Stimulated activated CD8-positive, alpha-beta memory T cell treated with anti-CD3 and anti-CD28 coated beads, Interleukin-4, amount 100 ng/mL, for 1 hour (primary cell): ENCODE measurements around the gene IFRD2.
A peak's percentile ranks its signal among the peaks of the same experiment; 100 is the strongest.
"Not testable (repeated sequence)": the region's sequence is repeated elsewhere in the genome, so short reads cannot be mapped to it uniquely, and the experiment has no call there.

ENCODE experiments used
- DNase-seq, 2 donors: peaks; one replicate each; pipeline ENCODE4 v3.0.0-alpha.2; 2020; ENCODE audit warnings: low read depth in 2 of 2, low spot score in 1 of 2

Gene IFRD2

GRCh38 chr3:50255251-50255615 lies 37.0 kb downstream of the IFRD2 start:
- DNase-seq = no peak

DNA sequence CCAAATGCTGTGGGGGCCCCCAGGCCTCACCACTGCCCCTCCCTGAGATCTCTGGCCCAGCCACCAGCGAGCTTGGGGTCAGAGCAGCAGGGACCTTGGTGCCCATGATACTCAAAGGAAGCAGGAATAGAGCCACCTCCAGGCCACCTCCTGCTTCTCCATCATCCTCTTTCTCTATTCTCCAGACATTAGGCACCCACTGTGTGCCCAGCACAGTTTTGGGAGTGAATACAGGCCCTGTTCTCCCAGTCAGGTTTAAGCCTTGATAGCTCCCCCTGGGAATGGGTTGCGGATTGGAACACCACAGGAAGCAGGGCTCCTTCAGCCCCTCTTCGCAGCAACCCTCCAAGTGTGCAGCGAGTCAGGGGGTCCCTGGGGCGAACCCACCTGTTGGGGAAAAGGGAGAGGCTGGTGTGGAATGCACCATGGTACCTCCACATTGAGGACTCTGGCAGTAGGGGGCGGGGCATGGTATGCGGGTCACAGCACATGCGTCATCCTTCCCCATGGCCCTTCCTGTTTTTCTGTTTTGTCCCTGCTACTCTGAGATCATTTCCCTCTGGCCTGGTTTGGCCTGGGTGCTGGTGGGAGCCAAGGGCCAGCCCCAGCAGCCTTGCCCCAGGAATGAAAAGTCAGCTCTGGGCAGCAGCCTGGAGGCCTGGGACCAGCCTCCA lies 37.5 kb downstream of the IFRD2 start:
- no peak for DNase-seq

DNA sequence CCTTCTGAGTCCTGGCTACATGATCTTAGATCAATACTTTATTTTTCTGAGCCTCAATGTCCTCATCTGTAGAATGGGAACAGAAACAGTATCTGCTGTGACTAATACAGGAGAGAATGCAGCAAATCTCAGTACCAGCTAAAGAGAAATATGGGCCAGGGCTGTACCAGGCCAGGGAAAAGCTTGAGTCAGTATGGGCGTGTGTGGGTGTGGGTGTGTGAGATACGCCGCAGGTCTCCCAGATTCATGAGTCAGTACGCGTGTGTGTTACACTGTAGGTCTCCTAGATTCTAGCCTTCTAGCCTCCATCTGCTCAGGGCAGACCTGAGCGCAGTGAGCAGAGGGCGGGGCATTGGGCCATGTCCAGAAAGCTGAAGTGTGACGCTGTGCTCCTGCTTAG lies 41.0 kb downstream of the IFRD2 start:
- no peak for DNase-seq

DNA sequence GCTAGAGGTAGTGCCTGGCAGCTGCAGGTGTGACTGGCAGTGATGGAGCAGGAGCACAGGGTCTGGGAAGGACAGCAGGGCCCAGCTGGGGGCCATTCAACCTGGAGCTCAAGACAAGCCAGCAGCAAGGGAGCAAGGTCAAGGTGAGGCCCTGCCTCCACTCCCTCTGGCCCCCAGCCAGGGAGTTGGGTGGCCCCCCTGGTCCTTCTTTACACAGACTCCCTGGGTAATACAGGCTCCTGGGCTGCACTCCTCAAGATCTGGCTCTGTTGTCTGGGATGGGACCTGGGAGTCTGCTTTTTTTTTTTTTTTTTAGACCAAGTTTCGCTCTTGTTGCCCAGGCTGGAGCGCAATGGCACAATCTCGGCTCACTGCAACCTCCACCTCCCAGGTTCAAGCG lies 41.7 kb downstream of the IFRD2 start:
- DNase-seq = no peak

GRCh38 chr3:50249457-50249856 lies 42.8 kb downstream of the IFRD2 start:
- no peak for DNase-seq

- no peak for DNase-seq
Measured at GRCh38 chr3:50248387-50248786, 43.8 kb downstream of the IFRD2 start.

DNA sequence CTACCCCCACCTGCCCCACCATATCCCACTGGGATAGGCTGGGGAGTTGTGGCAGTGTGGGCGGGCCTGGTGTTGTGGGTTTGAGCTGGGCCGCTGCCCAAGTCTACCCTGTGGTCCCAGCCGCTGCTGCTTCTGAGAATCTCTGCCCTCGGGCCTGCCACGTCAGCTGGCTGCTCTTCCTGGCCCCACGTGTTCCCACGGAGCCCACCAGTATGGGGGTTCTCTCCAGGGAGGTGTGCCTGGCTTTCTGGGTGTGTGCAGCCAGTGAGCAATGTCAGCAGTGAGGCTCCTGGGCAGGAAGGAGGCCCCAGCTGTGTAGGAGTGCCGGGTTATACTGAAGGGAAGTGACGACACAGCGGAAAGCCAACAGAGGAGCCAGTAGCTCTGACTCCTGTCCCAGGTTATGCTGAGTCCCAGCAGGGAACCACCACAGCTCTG lies 45.7 kb downstream of the IFRD2 start:
- peak; percentile 56 to 63 for DNase-seq

GRCh38 chr3:50245831-50246516 lies 46.3 kb downstream of the IFRD2 start:
- DNase-seq = peak; percentile 90 to 98

DNA sequence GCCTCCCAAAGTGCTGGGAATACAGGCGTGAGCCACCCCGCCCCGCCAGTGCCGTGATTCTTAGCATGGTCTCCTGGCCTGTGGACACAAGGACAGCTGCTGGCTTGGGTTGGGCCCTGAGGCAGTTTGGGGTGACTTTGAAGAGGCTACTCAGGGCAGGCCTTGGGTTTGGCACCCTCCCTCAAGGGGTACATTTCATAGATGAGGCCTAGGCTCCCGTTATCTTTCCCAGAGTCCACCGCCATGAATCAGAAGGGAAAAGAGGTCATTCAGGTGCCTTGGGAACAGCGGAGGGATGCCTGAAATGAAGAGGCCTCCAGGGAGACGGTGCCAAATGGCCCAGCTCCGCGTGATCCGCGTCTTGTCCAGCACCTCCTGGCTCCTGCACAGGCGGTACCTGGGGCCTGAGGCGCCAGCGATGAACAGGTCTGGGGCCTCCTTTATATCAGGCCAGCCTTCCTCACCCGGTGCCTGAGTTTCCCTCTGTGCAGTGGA lies 46.9 kb downstream of the IFRD2 start:
- DNase-seq = no peak

DNA sequence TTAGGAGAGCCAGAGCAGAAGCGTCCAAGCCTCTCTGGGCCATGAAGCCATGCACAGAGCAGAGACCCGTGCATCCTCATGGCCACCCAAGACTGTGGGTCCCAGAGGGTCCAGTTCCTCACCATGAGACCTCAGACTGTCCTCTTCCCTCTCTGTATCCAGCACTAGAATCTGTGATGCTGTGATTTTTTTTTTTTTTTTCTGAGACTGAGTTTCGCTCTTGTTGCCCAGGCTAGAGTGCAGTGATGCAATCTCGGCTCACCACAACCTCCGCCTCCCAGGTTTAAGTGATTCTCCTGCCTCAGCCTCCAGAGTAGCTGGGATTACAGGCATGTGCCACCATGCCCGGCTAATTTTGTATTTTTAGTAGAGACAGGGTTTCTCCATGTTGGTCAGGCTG lies 47.4 kb downstream of the IFRD2 start:
- not testable (repeated sequence) for DNase-seq

- no peak for DNase-seq
Measured at GRCh38 chr3:50243543-50243895, 48.7 kb downstream of the IFRD2 start.

- no peak for DNase-seq
Measured at GRCh38 chr3:50242851-50243542, 49.2 kb downstream of the IFRD2 start.

GRCh38 chr3:50242381-50242770 lies 49.9 kb downstream of the IFRD2 start:
- no peak for DNase-seq

- no peak for DNase-seq
Measured at GRCh38 chr3:50241713-50242380, 50.4 kb downstream of the IFRD2 start.

DNA sequence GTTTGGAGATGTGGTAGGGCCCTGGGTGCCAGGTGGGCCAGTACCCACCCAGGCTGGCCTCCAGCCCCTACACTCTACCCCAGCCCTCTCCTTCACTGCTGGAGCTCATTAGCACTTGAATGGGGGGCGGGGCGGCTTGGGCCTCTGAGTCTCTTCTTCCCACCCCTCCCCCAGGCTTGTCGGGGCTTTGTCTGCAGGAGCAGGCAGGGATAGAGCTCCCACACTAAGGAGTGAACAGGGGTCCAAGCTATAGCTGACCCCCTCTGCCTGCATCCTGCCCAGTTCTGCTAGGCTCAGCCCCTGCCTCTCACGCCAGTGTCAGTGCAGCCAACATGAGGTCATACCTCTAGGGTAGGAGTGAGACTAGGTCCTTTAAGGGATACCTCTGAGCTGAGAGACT lies 51.1 kb downstream of the IFRD2 start:
- DNase-seq = no peak

DNA sequence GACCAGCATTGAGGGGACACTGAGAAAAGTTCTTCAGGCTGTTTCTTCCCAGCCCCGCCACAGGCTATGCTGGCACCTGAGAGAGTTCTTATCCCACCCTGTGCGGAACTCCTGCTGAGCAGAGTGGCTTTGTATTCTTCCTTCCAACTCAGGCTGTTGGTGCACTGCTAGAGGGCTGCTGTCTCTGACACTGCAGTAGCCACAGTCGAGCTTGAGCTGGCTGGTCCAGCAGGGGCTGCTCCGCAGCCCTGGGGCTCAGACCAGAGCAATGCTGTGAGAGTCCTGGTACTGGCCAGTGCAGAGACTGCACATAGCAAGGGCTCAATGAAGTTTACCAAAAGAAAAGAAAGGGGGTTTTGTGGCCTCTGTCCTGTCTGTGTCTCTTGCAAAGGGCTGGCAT lies 52.6 kb downstream of the IFRD2 start:
- DNase-seq = no peak

DNA sequence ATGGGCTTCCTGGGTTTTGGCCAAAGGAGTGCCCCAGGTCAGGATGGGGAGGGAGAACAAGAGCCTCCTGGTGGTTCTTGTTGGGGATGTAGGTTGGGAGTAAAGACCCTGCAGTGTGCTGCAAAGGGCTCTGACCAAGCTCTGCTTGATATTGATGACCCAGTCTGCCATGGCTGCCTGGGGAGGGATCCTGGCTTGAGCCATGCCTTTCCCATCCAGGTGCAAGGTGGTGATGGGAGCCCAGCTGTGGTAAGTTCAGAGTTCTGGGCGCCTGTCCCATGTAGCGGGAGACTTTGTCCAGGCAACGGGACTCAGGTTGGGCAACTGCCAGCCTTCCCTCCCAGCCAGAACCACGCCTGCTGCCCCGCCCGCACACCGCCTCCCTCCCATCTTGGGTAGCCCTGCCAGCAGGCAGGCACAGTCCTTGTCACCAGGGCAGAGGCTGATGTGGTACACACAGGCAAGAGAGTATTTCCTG lies 53.6 kb downstream of the IFRD2 start:
- DNase-seq = no peak

DNA sequence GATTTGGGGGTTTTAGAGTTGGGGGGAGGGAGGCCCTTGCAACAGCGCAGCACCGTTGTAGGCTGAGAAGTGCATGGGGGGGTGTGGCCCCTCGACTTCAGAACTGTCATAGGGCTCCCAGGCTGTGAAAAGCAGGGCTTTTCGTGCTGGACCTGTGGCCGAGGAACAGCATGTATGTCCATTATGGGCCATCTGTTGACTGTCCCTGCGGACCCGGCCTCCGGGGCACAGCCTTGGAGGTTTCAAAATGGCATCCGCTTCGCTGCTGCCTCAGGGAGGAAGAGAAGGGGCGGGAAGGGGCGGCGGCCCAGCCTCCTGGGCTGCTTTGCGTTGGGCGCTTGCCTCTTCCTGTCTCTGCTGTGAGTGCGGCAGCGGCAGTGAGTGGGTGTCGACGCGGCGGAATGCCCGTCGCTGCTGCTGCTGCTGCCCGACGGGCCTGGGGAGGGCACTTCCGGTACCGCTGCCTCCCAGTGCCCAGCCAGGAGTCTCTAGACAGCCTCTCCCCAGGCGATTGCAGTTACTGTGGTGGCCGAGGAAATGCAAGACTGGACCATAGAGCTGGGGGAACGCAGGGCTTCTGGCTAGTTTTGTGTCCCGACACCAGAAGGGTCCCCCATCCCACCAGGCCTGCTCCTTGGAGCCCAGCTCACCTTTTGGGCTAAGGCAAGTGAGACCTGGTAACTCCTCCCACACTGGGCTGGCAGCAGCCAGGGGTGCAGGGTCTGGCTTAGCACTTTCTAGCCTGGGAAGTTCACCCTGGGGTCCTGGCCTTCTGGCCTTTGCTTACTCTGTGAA lies 54.3 kb downstream of the IFRD2 start:
- peak; percentile 64 to 73 for DNase-seq
